AG09309 (cell line): ENCODE measurements around the gene EGR4.

ENCODE experiments used
- DNase-seq: peaks from one replicate; pipeline ENCODE4 v3.0.0-alpha.2; 2010; ENCODE audit warnings: low read depth
- H3K4me3 ChIP-seq: 2 replicates; pipeline ENCODE4 v1.5.1; 2011; ENCODE audit warnings: mild to moderate bottlenecking, low read depth, low read length, moderate library complexity; ENCODE audit not compliant: control insufficient read depth
- TF ChIP-seq, protein P1 (sequence below): IDR thresholded peaks from 2 replicates; pipeline ENCODE4 v1.5.1; 2011; ENCODE audit warnings: mild to moderate bottlenecking, low read depth, low read length, inconsistent platforms; ENCODE audit not compliant: insufficient read depth, control insufficient read depth; ENCODE audit errors: missing control alignments

Gene EGR4

GRCh38 chr2:73243884-73244570 is 49.3 kb downstream of the EGR4 start:
- H3K4me3 ChIP-seq = no peak overlapping the region
- TF ChIP-seq, protein P1, sequence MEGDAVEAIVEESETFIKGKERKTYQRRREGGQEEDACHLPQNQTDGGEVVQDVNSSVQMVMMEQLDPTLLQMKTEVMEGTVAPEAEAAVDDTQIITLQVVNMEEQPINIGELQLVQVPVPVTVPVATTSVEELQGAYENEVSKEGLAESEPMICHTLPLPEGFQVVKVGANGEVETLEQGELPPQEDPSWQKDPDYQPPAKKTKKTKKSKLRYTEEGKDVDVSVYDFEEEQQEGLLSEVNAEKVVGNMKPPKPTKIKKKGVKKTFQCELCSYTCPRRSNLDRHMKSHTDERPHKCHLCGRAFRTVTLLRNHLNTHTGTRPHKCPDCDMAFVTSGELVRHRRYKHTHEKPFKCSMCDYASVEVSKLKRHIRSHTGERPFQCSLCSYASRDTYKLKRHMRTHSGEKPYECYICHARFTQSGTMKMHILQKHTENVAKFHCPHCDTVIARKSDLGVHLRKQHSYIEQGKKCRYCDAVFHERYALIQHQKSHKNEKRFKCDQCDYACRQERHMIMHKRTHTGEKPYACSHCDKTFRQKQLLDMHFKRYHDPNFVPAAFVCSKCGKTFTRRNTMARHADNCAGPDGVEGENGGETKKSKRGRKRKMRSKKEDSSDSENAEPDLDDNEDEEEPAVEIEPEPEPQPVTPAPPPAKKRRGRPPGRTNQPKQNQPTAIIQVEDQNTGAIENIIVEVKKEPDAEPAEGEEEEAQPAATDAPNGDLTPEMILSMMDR = no peak
- peak; percentile 62 for DNase-seq
